ENCODE measurements around the gene GJD4.

The GJD4 gene, protein sequence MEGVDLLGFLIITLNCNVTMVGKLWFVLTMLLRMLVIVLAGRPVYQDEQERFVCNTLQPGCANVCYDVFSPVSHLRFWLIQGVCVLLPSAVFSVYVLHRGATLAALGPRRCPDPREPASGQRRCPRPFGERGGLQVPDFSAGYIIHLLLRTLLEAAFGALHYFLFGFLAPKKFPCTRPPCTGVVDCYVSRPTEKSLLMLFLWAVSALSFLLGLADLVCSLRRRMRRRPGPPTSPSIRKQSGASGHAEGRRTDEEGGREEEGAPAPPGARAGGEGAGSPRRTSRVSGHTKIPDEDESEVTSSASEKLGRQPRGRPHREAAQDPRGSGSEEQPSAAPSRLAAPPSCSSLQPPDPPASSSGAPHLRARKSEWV

DNA sequence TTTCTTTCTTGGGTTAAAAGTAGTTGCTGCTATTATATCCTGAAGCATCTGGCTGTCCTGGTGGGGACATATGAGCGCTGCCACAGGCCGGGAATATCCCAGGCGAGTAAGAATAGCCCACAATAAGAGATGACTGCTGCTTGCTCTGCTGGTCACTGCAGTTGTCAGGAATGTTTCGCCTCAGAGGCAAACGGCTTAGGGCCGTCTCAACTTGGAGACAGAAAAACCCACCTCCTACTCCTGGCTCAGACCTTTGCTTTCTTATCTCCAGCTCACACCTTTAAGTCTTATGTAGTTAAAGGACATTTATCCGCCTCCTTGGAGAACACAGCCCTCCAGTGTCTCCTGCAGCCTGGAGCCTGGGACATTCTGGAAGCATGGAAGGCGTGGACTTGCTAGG, at the start of gene GJD4:
Gene GJD4 (plus strand): TSS at position 151 of the 400 bp plus-strand sequence. CDS start 227 bp downstream, at position 378.
- no peak for DNase-seq (ENCODE audit: low read depth in 2 of 2)

DNA sequence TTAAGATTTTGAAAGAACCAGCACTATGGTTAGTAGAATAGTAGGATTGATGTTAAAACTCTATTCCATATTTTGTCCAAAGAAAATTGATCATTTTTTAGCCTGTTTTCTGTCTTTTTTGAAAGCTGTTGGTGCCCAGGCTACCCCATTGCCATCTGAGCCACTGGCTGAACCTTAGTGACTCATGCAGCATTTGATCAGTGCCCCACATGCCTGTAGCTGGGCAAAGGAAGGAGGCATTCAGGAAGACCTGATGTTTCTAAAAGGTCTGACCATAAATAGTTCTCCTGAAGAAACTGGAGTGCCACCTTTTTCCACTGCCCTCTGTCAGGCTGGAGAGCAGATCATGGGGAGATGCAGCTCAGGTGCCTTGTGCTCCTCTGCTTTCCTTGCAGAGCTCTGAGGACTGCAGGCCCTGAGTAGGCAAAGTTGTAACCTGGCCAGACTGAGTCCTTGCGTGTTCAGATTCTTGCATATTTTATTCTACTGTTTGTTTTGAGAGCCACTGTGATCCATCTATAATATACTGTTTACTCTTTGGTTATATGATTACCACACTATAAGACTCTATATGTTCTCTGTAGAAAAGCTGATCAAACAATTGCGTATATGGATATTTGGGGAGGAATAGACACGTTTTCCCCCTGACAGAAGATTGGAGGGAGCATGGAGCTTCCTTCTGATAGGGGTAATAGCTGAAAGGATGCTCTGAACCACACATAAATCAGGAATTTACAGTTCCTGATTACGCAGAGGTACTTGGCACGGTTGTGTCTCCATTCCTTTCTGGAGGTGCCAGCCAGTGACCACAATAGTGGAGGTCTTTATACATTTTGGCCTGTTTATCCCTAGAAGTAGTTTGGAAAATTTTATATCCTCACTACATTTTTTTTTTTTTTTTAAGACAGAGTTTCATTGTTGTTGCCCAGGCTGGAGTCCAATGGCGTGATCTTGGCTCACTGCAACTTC, 48.9 kb upstream of the GJD4 start:
- no peak for DNase-seq (ENCODE audit: low read depth in 2 of 2)

DNA sequence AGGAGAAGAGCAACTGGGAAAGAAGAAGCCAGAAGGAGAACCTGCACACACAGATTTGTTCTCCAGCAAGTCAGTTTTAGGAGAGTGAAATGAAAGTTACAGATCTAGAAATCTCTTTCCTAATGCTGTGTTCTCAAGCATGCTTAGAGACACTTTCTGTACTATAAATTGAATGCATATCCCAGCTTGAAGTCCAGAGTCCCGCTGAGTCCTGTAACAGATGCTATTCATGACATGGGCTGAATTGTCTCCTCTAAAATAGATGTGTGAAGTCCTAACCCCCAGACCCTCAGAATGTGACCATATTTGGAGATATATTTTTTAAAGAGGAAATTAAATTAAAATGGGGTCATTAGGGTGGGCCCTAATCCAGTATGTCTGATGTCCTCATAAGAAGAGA, 46.9 kb upstream of the GJD4 start:
- no peak for DNase-seq (ENCODE audit: low read depth in 2 of 2)

DNA sequence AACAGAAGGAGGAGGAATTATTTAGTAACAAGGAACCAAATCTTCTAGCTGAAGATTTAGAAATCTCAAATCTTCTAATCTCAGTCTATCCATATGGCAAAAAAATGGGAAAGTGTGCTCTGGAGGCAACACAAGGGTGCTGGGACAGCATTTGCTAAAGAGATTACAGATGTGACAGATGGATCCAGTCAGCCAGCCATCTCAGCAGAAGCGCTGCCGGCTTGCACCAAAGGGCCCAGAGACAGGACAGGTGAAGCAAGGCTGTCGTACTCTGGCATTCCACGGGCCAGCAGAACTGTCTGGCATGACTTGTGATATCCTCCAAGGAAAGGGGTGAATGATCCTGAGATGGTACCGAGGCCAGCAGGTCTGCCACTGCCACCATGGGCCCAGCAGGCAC, 45.7 kb upstream of the GJD4 start:
- no peak for DNase-seq (ENCODE audit: low read depth in 2 of 2)

DNA sequence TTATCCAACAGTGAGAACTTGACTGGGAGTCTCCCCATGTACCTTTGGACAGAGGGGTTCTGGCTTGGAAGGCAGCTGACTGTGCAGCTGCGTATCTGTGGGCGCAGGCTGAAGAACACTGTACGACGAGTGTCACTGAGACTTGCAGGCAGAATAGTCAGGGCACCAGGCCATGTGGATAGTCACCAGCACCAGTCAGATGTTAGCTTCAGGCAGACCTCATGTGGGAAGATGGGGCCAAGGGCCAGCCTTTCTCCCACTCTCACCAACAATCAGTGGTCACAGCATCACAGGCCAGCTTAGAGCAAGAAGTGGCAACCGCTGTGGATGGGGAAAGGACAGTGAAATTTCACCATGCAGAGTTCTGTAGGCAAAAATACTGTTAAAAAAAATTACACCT, 43.4 kb upstream of the GJD4 start:
- DNase-seq (ENCODE audit: low read depth in 2 of 2), result no peak

DNA sequence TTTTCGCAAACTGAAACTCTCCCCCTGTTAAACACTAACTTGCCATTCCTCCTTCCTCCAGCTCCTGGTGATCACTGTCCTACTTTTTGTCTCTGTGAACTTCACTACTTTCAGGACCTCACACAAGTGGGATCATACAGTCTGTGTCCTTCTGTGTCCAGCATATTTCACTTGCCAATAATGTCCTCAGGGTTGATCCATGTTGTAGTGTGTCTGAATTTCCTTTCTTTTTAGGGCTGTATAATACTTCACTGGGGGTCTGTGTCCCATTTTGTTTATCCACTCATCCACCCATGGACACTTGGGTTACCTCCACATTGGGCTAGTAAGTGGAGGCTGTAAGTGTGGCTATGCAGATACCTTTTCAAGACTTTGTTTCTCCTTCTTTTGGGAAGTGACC, 42.7 kb upstream of the GJD4 start:
- no peak for DNase-seq (ENCODE audit: low read depth in 2 of 2)

DNA sequence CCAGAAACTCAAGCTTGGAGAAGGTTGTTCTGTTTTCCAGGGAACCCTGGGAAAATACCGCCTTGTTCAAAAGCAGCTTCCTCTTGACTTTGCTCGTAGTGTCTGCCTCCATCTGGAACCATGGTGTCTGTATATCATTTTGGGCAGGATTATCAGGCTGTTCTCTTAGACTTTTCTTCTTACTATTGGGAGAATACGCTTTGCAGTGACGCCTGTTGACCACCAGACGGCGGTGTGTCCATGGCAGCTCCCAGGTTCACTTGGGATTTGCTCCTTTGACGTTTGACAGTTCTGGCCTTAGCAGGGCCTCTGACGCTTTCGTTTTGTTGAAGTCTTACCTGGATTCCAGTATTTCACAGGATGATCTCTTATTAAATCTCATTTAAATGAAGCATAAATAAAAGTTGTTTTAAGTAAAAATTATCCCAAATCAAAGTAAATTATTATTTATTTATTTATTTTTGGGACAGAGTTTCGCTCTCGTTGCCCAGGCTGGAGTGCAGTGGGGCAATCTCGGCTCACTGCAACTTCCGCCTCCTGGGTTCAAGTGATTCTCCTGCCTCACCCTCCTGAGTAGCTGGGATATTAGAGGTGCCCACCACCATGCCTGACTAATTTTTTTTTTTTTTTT, 41.8 kb upstream of the GJD4 start:
- no peak for DNase-seq (ENCODE audit: low read depth in 2 of 2)

DNA sequence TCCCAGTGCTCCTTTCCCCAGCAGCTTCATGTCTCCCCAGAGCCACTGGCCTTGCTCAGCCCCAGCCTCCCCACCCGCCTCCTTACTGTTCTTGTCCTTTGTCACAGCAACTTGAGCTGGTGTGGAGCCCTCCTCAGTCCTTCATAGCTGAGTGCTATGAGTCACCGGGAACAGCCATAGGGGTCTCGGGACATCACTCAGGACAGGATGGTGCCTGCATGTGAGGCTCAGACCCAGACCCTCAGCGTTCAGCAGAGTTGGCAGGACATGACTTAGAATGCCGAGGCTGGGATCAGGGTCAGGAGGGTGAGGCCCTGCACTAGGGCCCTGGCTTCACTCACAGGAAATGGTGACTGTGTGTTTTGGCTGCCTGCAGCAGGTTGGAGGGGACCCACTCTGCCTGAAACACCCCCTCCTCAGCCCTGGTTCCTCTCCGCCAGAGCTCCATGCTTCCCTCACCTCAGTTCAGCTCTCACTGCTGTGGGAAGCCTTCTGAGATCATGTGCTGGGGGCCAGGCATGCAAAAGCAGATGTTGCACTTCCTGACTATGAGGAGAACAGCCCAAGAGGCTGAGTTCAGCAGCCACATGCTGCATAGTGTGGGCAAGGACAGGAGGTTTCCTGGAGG, 40.7 kb upstream of the GJD4 start:
- DNase-seq (ENCODE audit: low read depth in 2 of 2), result no peak

DNA sequence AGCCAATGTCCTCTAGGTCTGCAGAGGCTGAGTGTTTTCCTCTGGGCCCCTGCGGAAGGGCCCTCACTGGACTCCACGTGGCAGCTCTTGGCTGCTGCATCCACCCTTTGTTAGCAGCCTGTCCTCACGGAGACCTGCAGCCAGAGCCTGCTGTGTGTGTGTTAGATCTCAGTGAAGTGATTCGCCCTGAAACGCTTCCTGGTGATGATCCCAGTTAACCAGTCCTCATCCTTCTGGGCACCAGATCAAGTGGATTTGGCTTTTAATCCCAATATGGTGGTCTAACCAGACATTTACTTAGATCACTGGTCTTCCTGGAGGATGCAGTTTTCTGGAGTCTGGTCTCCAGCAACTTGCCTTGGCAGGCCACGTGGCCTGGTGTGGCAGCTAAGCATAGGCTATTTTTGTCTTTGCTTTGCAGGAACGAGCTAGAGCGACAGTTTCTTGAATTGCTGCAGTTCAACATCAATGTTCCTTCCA, 39.5 kb upstream of the GJD4 start:
- no peak for DNase-seq (ENCODE audit: low read depth in 2 of 2)

DNA sequence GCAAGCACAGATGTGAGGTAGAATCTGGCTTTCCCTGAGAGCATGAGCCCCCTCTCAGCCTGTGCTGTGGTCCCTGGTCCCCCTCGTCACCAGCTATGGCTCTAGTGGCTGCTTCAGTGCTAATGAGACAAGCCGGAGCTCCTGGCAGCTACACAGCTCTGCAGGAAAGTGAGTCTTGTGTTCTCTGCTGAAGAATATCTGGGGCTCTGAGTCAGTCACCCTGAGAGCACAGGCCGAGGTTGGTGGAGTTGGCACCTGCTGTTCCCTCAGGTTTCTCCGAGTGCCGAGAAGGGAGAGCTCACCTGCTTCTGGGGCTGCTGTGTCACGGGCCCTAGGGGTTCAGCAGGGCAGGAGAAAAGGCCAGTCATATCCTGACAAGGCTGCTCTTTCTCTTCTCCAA, 37.2 kb upstream of the GJD4 start:
- no peak for DNase-seq (ENCODE audit: low read depth in 2 of 2)

DNA sequence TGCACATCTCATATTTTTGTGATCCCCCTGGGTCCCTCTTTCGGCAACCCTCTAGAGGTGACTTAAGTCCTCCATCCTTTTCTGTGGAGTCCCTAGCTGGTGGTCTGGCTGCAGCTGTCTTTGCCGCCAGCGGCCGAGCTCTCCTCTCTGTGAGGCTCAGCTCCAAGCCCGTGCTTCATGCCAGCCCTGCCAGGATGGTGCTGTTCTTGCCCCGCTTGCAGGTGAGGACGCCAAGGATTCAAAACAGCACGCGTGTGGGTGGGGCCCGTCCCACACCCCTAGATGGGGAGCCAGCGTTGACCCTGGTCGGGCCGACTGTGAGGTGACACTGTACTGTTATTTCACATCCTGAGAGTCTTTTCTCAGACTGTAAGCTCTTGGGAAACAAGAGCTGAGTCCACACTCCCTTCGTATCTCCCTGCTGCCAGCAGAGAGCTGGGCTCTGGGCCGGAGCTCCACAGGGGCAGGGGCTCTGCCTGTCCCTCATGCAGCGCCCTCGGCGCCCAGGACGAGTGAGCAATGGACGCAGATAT, 36.6 kb upstream of the GJD4 start:
- DNase-seq (ENCODE audit: low read depth in 2 of 2), result no peak

DNA sequence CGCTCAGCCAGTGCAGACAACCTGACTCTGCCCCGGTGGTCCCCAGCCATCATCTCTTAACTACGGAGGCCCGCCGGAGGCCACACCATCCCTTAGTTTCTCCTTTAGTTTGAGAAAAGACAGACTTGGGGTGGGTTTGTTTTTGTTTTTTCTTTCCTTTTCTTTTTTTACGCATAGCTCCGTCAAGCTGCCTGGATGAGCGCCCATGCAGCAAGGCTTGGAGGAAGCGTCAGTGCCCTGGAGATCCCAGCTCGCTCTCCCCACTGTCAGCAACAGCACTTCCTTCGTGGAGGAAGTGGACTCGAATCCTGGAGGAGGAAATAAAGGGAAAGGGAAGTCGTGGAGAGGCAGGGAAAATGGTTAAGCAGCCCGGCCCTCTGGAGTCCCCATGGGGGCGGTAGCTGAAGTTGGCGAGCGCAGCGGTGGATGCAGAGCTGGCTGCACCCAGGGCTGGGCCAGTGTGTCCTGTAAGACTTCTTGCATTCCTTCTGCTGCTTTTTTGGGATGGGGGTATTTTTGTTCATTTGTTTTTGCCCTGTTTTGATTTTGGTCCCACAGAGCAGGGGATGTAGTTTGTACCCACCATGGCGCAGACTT, 35.9 kb upstream of the GJD4 start:
- DNase-seq (ENCODE audit: low read depth in 2 of 2), result no peak

DNA sequence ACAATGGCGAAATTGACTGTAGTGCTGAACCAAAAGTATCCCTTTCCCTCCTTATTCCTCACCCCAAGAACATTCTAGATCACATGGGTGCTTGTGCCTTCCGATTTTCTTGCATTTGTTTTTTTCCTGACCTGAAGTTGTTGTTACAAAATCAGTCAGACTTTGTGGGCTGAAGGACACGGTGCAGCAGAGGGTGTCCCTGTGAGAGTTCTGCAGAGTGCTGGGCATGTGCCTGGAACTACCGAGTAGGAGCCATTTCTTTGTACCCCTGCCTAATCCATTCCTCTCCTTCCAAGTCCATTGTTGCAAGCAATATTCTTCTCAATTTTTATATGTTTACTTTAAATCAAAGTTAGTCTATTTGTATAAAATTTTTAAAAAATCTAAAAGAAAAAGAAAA, 35.3 kb upstream of the GJD4 start:
- no peak for DNase-seq (ENCODE audit: low read depth in 2 of 2)

DNA sequence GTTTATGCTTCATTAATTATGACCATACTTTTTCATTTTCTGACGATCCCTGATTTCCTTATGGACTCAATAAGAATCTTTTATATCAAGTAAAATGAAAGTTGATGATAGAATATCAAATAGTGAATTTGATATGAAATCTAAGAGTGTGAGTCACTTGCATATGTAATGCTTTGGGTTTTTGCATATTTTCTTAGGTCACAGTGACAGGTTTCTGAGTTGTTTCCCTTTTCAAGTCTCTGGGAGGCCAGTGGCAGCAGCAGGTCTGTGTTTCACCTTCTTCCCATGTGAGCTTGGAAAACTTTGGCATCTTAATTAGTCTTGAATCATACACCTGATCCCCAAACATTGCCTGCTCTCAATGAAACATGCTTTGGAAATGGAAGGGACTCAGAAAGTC, 34.7 kb upstream of the GJD4 start:
- no peak for DNase-seq (ENCODE audit: low read depth in 2 of 2)

DNA sequence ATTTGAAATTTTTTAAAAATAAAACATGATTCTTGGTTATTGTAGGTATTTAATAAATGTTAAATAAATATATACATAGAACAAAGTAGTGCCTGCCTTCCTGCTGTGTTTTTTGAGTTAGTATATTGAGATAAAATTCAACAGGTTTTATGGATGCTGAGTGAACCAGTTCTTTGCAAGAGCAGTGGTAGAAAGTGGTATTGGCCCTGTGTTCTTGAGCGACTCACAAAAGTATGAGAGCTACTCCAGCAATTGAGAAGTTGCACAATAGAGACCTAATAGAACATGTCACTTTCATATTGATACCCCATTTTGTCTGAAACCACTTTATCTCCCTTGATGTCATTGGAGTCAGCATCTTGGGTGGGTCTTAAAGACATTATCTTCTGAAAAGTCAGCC, 32.6 kb upstream of the GJD4 start:
- DNase-seq (ENCODE audit: low read depth in 2 of 2), result no peak

DNA sequence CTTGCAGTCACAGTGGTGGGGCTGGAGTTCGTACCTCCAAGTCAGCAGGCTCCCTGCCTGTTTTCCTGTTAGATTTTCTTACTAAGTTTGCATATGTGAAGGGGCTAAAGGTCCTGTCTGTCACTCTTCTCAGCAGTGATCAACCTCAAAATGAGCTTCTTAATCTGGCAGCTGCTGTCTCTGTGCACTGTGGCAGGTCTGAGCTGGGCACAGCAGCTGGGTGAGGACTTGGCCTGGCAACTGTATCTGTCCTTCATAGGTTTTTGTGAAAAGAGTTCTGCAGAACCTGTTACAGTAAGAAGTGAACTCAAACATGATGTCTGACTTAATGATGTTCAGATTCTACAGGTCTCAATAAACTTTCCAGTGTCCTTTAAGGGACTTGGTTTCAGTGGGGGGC, 31.3 kb upstream of the GJD4 start:
- no peak for DNase-seq (ENCODE audit: low read depth in 2 of 2)

DNA sequence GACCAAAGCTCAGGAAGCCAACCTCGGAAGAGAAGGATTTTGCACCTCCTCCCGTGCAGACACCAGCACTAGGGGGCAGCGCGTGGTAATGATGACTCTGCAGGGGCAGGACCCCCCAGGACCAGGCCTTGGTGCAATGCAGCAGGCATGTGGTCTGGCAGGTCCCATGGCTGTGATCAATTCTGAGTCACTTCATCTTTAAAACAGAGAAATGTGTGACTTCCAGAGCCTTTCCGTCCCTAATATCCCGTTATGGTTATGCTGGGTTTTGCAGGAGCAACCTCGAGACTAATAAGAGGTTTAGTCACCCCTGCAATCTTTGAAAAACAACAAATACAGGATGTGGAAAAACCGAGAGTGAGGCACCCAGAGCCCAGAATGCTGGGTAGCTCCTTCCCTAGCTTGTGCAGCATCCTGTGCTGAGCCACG, 30.2 kb upstream of the GJD4 start:
- DNase-seq (ENCODE audit: low read depth in 2 of 2), result no peak

DNA sequence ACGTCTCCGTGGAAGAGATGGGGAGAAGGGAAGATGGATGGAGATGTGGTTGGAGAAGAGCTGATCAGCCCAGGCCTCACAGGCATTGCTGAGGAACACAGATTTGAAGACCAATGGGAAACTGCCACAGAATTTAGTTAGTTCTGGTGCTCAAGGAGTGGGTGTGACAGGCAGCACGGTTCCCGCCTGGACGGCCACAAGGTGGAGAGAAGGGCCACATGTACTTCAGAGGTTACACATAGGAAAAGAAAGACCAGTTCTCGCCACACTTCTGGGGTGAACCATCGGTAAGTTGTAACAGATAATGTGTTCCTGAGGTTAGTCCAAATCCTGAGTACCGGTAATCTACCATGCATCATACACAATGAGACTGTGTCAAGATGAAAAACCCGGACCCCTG, 29.5 kb upstream of the GJD4 start:
- no peak for DNase-seq (ENCODE audit: low read depth in 2 of 2)

DNA sequence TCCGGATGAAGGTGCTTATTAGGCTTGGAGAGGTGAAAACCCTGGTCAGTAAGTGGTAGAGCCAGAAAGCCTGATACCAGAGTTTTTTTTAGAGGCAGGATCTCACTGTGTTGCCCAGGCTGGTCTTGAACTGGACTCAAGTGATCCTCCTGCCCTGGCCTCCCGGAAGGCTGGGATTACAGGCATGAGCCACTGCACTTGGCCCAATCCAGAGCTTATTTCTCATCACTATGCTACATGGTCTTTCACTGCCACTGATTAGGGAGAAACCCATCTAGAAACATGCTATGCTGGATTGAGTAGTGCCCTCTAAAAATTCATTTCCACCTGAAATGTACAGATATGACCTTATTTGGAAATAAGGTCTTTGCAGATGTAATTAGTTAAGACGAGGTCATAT, 28.4 kb upstream of the GJD4 start:
- DNase-seq (ENCODE audit: low read depth in 2 of 2), result no peak

DNA sequence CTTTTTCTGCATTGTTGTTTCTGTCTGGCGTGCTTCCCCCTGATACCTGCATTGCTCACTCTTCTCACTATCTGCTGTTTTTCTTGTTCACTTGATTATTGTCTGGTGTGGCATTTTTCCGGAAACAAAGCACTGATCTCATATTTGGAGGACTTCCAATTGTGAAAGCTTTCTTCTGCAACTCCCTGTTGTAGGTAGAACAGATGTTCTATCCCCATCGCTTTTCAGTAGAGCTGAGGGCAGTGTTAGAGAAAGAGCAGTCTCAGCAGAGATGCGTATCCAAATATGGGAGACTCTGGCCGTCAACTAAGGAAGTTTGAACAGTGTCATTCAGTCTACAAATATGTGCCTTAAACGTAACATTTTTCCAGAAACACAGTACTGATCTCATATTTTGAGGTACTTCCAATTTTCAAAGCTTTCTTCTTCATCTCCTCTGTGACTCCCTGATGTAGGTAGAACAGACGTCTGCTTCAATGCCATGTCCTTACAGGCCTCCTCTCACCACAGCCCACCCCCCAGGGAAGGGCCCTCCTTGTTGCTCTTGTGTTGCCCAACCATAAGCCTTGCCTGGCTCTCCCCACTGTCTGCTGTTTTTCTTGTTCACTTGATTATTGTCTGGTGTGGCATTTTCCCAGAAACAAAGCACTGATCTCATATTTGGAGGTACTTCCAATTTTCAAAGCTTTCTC, 27.1 kb upstream of the GJD4 start:
- no peak for DNase-seq (ENCODE audit: low read depth in 2 of 2)

DNA sequence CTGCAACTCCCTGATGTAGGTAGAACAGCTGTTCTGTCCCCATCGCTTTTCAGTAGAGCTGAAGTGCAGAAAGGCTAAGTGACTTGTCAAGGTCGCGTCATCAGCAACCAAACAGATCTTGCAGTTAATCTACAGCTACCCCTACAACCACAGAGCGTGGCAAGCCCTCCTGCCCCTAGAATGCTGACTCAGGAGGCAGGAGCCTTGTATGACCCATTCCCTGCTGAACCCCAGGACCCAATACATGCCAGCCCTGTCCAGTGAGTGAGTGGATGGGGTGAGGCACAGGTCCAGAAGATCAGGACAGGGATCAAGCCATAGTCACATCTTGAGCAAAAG, 26.6 kb upstream of the GJD4 start:
- no peak for DNase-seq (ENCODE audit: low read depth in 2 of 2)
